SK-N-MC (cell line): ENCODE measurements around the gene KRAS.
A peak's percentile ranks its signal among the peaks of the same experiment; 100 is the strongest.

ENCODE experiments used
- DNase-seq: peaks from one replicate; pipeline ENCODE4 v3.0.0-alpha.2; 2011; ENCODE audit warnings: low read depth, low spot score
- H3K27ac ChIP-seq: fragments of 200-600 bp; sonication (generic); 2 replicates; pipeline ENCODE4 v1.5.1; 2016; ENCODE audit warnings: mixed run types
- H3K36me3 ChIP-seq: fragments of 200-600 bp; sonication (generic); 2 replicates; pipeline ENCODE4 v1.6.1; 2017; ENCODE audit warnings: antibody characterized with exemption, low read length, mixed read lengths; ENCODE audit not compliant: insufficient read depth
- H3K4me3 ChIP-seq: fragments of 200-600 bp; sonication (generic); 2 replicates; pipeline ENCODE4 v1.5.1; 2016
- H3K9ac ChIP-seq: fragments of 200-600 bp; sonication (generic); 2 replicates; pipeline ENCODE4 v1.8.0; 2017; ENCODE audit warnings: mixed run types, mixed read lengths; ENCODE audit not compliant: insufficient read length
- H3K9me3 ChIP-seq: fragments of 200-600 bp; sonication (generic); 2 replicates; pipeline ENCODE4 v1.6.1; 2017; ENCODE audit warnings: low read depth, mild to moderate bottlenecking, antibody characterized with exemption, low read length, moderate library complexity, mixed read lengths
- EZH2 ChIP-seq: fragments of 200-600 bp; sonication (generic); IDR thresholded peaks from one replicate; pipeline ENCODE4 v1.6.1; 2017; ENCODE audit warnings: antibody characterized with exemption
- FOXP2 ChIP-seq: optimal IDR thresholded peaks from 2 replicates; pipeline ENCODE3; 2011; ENCODE audit warnings: mild to moderate bottlenecking, moderate library complexity; ENCODE audit not compliant: insufficient read depth; ENCODE audit errors: extremely low read length, control extremely low read depth
- POLR2AphosphoS5 ChIP-seq: IDR thresholded peaks from 2 replicates; pipeline ENCODE4 v1.6.1; 2012; ENCODE audit warnings: mild to moderate bottlenecking, low read depth, low read length, borderline replicate concordance

The KRAS gene

GRCh38 chr12:25280082-25280481 lies 29.4 kb upstream of the KRAS start:
- Histone ChIP-seq H3K9ac (no peak overlapping the region), H3K36me3 (no peaks in the 10 kb centered on the region), H3K4me3 (no peak overlapping the region), H3K9me3 (no peaks in the 10 kb centered on the region; the same call in 1 of the 2 replicates), H3K27ac (no peak overlapping the region)
- no peak for TF ChIP-seq POLR2AphosphoS5
- TF ChIP-seq EZH2, result no peak
- no peak for TF ChIP-seq FOXP2
- DNase-seq, result no peak

- H3K27ac ChIP-seq, result no peak overlapping the region
- no peaks in the 10 kb centered on the region for H3K36me3 ChIP-seq
- no peak for DNase-seq
- H3K4me3 ChIP-seq, result no peak overlapping the region
- TF ChIP-seq EZH2, result no peak
- no peak for TF ChIP-seq FOXP2
- no peak for TF ChIP-seq POLR2AphosphoS5
- H3K9me3 ChIP-seq, result no peaks in the 10 kb centered on the region; the same call in 1 of the 2 replicates
- no peak overlapping the region for H3K9ac ChIP-seq
These were observed 27.5 kb upstream of the KRAS start for GRCh38 chr12:25278269-25278668.

GRCh38 chr12:25276199-25276937 lies 25.6 kb upstream of the KRAS start:
- TF ChIP-seq EZH2, result no peak
- TF ChIP-seq FOXP2, result no peak
- TF ChIP-seq POLR2AphosphoS5, result no peak
- no peak overlapping the region for H3K4me3 ChIP-seq
- no peaks in the 10 kb centered on the region for H3K36me3 ChIP-seq
- peak overlapping the region; percentile 66; the same call in 1 of the 2 replicates for H3K27ac ChIP-seq
- H3K9me3 ChIP-seq, result no peaks in the 10 kb centered on the region; the same call in 1 of the 2 replicates
- no peak for DNase-seq
- no peak overlapping the region for H3K9ac ChIP-seq

- TF ChIP-seq POLR2AphosphoS5 (no peak), FOXP2 (no peak), EZH2 (no peak)
- Histone ChIP-seq H3K9me3 (no peaks in the 10 kb centered on the region), H3K9ac (no peak overlapping the region), H3K27ac (no peak overlapping the region), H3K4me3 (no peak overlapping the region), H3K36me3 (no peaks in the 10 kb centered on the region)
- no peak for DNase-seq
These were observed 20.9 kb upstream of the KRAS start for GRCh38 chr12:25271486-25272098.

- no peak overlapping the region for H3K4me3 ChIP-seq
- no peaks in the 10 kb centered on the region for H3K36me3 ChIP-seq
- H3K27ac ChIP-seq, result no peak overlapping the region
- no peak overlapping the region for H3K9ac ChIP-seq
- no peak for TF ChIP-seq EZH2
- no peak for TF ChIP-seq FOXP2
- TF ChIP-seq POLR2AphosphoS5, result no peak
- H3K9me3 ChIP-seq, result no peaks in the 10 kb centered on the region
- DNase-seq, result no peak
These were observed 19.0 kb upstream of the KRAS start for GRCh38 chr12:25269701-25270100.

- Histone ChIP-seq H3K4me3 (peak overlapping the region; percentile 39), H3K27ac (peak overlapping the region; percentile 82), H3K36me3 (no peaks in the 10 kb centered on the region), H3K9ac (no peak overlapping the region), H3K9me3 (no peaks in the 10 kb centered on the region)
- peak; percentile 72 for DNase-seq
- TF ChIP-seq FOXP2, result no peak
These were observed 15.8 kb upstream of the KRAS start for GRCh38 chr12:25266497-25266896.

- Histone ChIP-seq H3K27ac (no peak overlapping the region), H3K4me3 (no peak overlapping the region), H3K9ac (no peak overlapping the region), H3K36me3 (no peaks in the 10 kb centered on the region), H3K9me3 (no peaks in the 10 kb centered on the region)
- TF ChIP-seq POLR2AphosphoS5, result no peak
- TF ChIP-seq FOXP2, result no peak
- no peak for TF ChIP-seq EZH2
- no peak for DNase-seq
These were observed 14.1 kb upstream of the KRAS start for GRCh38 chr12:25264862-25265261.

- no peak for DNase-seq
- TF ChIP-seq FOXP2 (no peak), EZH2 (no peak), POLR2AphosphoS5 (no peak)
- no peaks in the 10 kb centered on the region for H3K9me3 ChIP-seq
- no peaks in the 10 kb centered on the region for H3K36me3 ChIP-seq
- H3K9ac ChIP-seq, result no peak overlapping the region
- H3K4me3 ChIP-seq, result no peak overlapping the region
- H3K27ac ChIP-seq, result no peak overlapping the region
These were observed 13.4 kb upstream of the KRAS start for GRCh38 chr12:25264114-25264513.
